GM12865 (cell line): ENCODE measurements around the gene ZFYVE28.

Experiments used
- DNase-seq: peaks from one replicate; pipeline ENCODE4 v3.0.0; 2010; ENCODE audit warnings: low read depth
- H3K4me3 ChIP-seq: 2 replicates; pipeline ENCODE4 v1.5.1; 2011; ENCODE audit warnings: mild to moderate bottlenecking, low read depth, low read length, control low read depth
- CTCF ChIP-seq: IDR thresholded peaks from 2 replicates; pipeline ENCODE4 v1.5.1; 2011; ENCODE audit warnings: low read length, control low read depth, low read depth, inconsistent platforms; ENCODE audit not compliant: insufficient read depth; ENCODE audit errors: missing control alignments

The ZFYVE28 gene

GRCh38 chr4:2418650-2419571, 466 bp upstream of the ZFYVE28 start, which contains the start of gene CFAP99:
Gene CFAP99, plus strand, starts transcription at chr4:2418955.
- TF ChIP-seq CTCF = peak; percentile 13
- peak; percentile 97 for DNase-seq
- peak within 1 kb of the TSS; percentile 56 for H3K4me3 ChIP-seq

GRCh38 chr4:2417226-2417764, 1.1 kb downstream of the ZFYVE28 start:
- no peak for DNase-seq
- no peak for TF ChIP-seq CTCF
- H3K4me3 ChIP-seq = peak overlapping the region; percentile 56

GRCh38 chr4:2416564-2417225, 1.8 kb downstream of the ZFYVE28 start:
- no peak for TF ChIP-seq CTCF
- peak overlapping the region; percentile 38 for H3K4me3 ChIP-seq
- DNase-seq = peak; percentile 47

GRCh38 chr4:2415881-2416563, 2.4 kb downstream of the ZFYVE28 start:
- DNase-seq = no peak
- TF ChIP-seq CTCF = no peak
- peak overlapping the region; percentile 38; the same call in 1 of the 2 replicates for H3K4me3 ChIP-seq

- no peak for DNase-seq
- no peak for TF ChIP-seq CTCF
- no peak overlapping the region for H3K4me3 ChIP-seq
Measured at GRCh38 chr4:2415213-2415612, 3.2 kb downstream of the ZFYVE28 start.

GRCh38 chr4:2413821-2414610, 4.4 kb downstream of the ZFYVE28 start:
- H3K4me3 ChIP-seq = peak overlapping the region; percentile 53
- DNase-seq = peak; percentile 51
- TF ChIP-seq CTCF = no peak
